Gastrocnemius medialis (tissue), 4 donors: ENCODE measurements around the gene NCK2.

Experiments used
- POLR2A ChIP-seq, 2 donors: fragments of 450-650 bp; IDR thresholded peaks; one replicate each; pipeline ENCODE4 v1.6.1; 2017; ENCODE audit warnings: antibody characterized with exemption in 2 of 2, mild to moderate bottlenecking in 2 of 2, moderate library complexity in 2 of 2
- TF ChIP-seq, protein P1 (sequence below), 5 experiments: fragments of 450-650 bp in 3 of 5; fragments of 200-600 bp in 2 of 5; sonication (generic) in 2 of 5; IDR thresholded peaks in 4 of 5; conservative IDR thresholded peaks in 1 of 5; 1 replicate in 4 of 5; 2 replicates in 1 of 5; pipeline ENCODE4 v1.5.1; 2016 to 2019; ENCODE audit warnings: antibody characterized with exemption in 5 of 5, mild to moderate bottlenecking in 3 of 5, moderate library complexity in 3 of 5

DNA sequence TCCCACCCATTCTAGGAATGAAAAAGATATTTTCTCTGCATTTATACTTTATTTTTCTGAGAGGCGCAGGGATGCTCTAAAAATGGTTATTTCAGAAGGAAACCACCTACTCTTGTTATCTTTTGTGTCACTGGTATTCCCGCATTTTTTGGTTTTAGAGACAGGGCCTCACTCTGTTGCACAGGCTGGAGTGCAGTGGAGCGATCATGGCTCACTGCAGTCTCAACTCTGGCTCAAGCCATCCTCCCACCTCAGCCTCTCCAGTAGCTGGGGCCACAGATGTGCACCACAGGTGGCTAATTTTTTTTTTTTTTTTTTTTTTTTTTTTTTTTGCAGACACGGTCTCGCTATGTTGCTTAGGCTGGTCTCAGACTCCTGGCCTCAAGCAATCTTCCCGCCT lies 135.9 kb downstream of the NCK2 start:
- no peak for TF ChIP-seq POLR2A (IDR thresholded peaks at IDR 0.05)
- TF ChIP-seq, protein P1, sequence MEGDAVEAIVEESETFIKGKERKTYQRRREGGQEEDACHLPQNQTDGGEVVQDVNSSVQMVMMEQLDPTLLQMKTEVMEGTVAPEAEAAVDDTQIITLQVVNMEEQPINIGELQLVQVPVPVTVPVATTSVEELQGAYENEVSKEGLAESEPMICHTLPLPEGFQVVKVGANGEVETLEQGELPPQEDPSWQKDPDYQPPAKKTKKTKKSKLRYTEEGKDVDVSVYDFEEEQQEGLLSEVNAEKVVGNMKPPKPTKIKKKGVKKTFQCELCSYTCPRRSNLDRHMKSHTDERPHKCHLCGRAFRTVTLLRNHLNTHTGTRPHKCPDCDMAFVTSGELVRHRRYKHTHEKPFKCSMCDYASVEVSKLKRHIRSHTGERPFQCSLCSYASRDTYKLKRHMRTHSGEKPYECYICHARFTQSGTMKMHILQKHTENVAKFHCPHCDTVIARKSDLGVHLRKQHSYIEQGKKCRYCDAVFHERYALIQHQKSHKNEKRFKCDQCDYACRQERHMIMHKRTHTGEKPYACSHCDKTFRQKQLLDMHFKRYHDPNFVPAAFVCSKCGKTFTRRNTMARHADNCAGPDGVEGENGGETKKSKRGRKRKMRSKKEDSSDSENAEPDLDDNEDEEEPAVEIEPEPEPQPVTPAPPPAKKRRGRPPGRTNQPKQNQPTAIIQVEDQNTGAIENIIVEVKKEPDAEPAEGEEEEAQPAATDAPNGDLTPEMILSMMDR (IDR thresholded peaks at IDR 0.05 in 4 of 5, conservative IDR thresholded peaks at IDR 0.05 in 1 of 5), result no peak
